GM12878 (cell line): ENCODE results near the gene ZMYND12. TPM values are rescaled to one million over a fixed set of nuclear protein-coding genes. Genes with fewer than 3 reads are reported as not detected.

Experiments
- ATAC-seq: fragments of 200-7000 bp; cut with Tn5 transposase; 3 replicates; pipeline ENCODE4 v1.9.1; 2020; ENCODE audit warnings: mild to moderate bottlenecking, moderate library complexity
- BruUV-seq: library from RNA; stranded (reverse); fragments of 400-500 nt; replicated peaks from 2 replicates; lab custom pipeline; 2021; lab: Mats Ljungman, UMichigan
- CTCF ChIA-PET: fragments of 300-600 bp; sonication (Branson Sonifier 250); formaldehyde crosslinking; extraction: SDS; loops from one replicate; lab custom pipeline; 2021; ENCODE audit warnings: inconsistent platforms; lab: Yijun Ruan, JAX
- POLR2A ChIA-PET: fragments of 350-600 bp; formaldehyde crosslinking; extraction: SDS; loops from one replicate; lab custom pipeline; 2021; ENCODE audit warnings: inconsistent platforms; lab: Charles Lee
- RAD21 ChIA-PET: fragments of 300-600 bp; sonication (Branson Sonifier 250); formaldehyde crosslinking; loops from one replicate; lab custom pipeline; 2023; ENCODE audit warnings: antibody characterized with exemption; ENCODE audit not compliant: unreplicated experiment; lab: Charles Lee
- SMC1A ChIA-PET: fragments of 300-600 bp; sonication (Branson Sonifier 250); formaldehyde crosslinking; loops from one replicate; lab custom pipeline; 2023; ENCODE audit not compliant: unreplicated experiment, uncharacterized antibody; lab: Charles Lee
- DNase-seq: peaks from one replicate; pipeline ENCODE4 v3.0.0-alpha.2; 2011; ENCODE audit warnings: low read depth, low spot score
- FAIRE-seq: peaks from 3 replicates; lab custom pipeline; 2011; peaks lifted over from hg19 to GRCh38; lab: Jason Lieb, UNC
- H2AFZ ChIP-seq: 2 replicates; pipeline ENCODE4 v1.6.0; 2011; ENCODE audit warnings: low read depth, low read length, control low read depth; ENCODE audit not compliant: control insufficient read depth
- H3K27ac ChIP-seq: 2 replicates; pipeline ENCODE4 v1.5.1; 2011; ENCODE audit warnings: control low read depth; ENCODE audit not compliant: control insufficient read depth, insufficient read depth
- H3K27me3 ChIP-seq, 2 experiments: replicated peaks in 1 of 2; 2 replicates each; pipeline versions ENCODE4 v1.6.0 to v1.6.1; 2011; ENCODE audit warnings: low read length in 1 of 2; ENCODE audit not compliant: control insufficient read depth in 2 of 2, insufficient read depth in 2 of 2
- H3K36me3 ChIP-seq, 2 experiments: 2 replicates each; pipeline ENCODE4 v1.5.1; 2011; ENCODE audit warnings: low read length in 1 of 2; ENCODE audit not compliant: control insufficient read depth in 2 of 2, insufficient read depth in 2 of 2
- H3K4me1 ChIP-seq: 2 replicates; pipeline ENCODE4 v1.6.1; 2011; ENCODE audit warnings: mild to moderate bottlenecking, low read length, moderate library complexity, mixed read lengths; ENCODE audit not compliant: control insufficient read depth, insufficient read depth
- H3K4me2 ChIP-seq: 2 replicates; pipeline ENCODE4 v1.6.0; 2011; ENCODE audit warnings: control low read depth; ENCODE audit not compliant: control insufficient read depth, insufficient read depth
- H3K4me3 ChIP-seq: fragments of 200-600 bp; sonication (generic); 2 replicates; pipeline ENCODE4 v1.5.1; 2016
- H3K79me2 ChIP-seq: 2 replicates; pipeline ENCODE4 v1.6.0; 2011; ENCODE audit warnings: low read length; ENCODE audit not compliant: control insufficient read depth, insufficient read depth
- H3K9ac ChIP-seq: 2 replicates; pipeline ENCODE4 v1.8.0; 2011; ENCODE audit warnings: low read length, control low read depth, mixed read lengths; ENCODE audit not compliant: control insufficient read depth, insufficient read depth
- H3K9me3 ChIP-seq: replicated peaks from 3 replicates; pipeline ENCODE4 v1.5.1; 2011; ENCODE audit warnings: mild to moderate bottlenecking, low read length; ENCODE audit not compliant: control insufficient read depth, insufficient read depth
- H4K20me1 ChIP-seq: 2 replicates; pipeline ENCODE4 v1.6.0; 2011; ENCODE audit not compliant: control insufficient read depth, insufficient read depth
- BCL11A ChIP-seq: IDR thresholded peaks from 2 replicates; pipeline ENCODE4 v1.6.1; 2011; ENCODE audit warnings: low read depth, low read length
- DPF2 ChIP-seq: fragments of 450-650 bp; IDR thresholded peaks from 2 replicates; pipeline ENCODE4 v1.6.1; 2017; ENCODE audit warnings: mild to moderate bottlenecking
- EED ChIP-seq: sonication (generic); IDR thresholded peaks from 2 replicates; pipeline ENCODE4 v1.6.1; 2016; ENCODE audit warnings: antibody characterized with exemption, low read depth
- IRF4 ChIP-seq: IDR thresholded peaks from 2 replicates; pipeline ENCODE4 v1.6.1; 2011; ENCODE audit warnings: low read depth, low read length
- IRF5 ChIP-seq: fragments of 450-650 bp; IDR thresholded peaks from 2 replicates; pipeline ENCODE4 v1.6.1; 2017; ENCODE audit warnings: borderline replicate concordance
- JUNB ChIP-seq: IDR thresholded peaks from 2 replicates; pipeline ENCODE4 v1.6.1; 2016; ENCODE audit warnings: antibody characterized with exemption, mild to moderate bottlenecking
- KDM1A ChIP-seq: fragments of 200-600 bp; sonication (generic); IDR thresholded peaks from 2 replicates; pipeline ENCODE4 v1.6.1; 2016; ENCODE audit warnings: borderline replicate concordance
- MEF2A ChIP-seq: IDR thresholded peaks from 2 replicates; pipeline ENCODE4 v1.6.1; 2011; ENCODE audit warnings: low read depth, mild to moderate bottlenecking, low read length, moderate library complexity; ENCODE audit not compliant: insufficient read depth
- MEF2B ChIP-seq: fragments of 450-650 bp; IDR thresholded peaks from 2 replicates; pipeline ENCODE4 v1.6.1; 2018; ENCODE audit warnings: mild to moderate bottlenecking, moderate library complexity; ENCODE audit not compliant: partially characterized antibody, poor library complexity, severe bottlenecking
- MXI1 ChIP-seq: fragments of 150-350 bp; IDR thresholded peaks from 2 replicates; pipeline ENCODE4 v1.6.1; 2011; ENCODE audit warnings: low read depth, mild to moderate bottlenecking, inconsistent platforms, low read length, improper control_type of control experiment
- POU2F2 ChIP-seq: IDR thresholded peaks from 3 replicates; pipeline ENCODE4 v1.6.1; 2011; ENCODE audit warnings: low read depth, mild to moderate bottlenecking, low read length, borderline replicate concordance
- RUNX3 ChIP-seq: IDR thresholded peaks from 2 replicates; pipeline ENCODE4 v1.6.1; 2012; ENCODE audit warnings: low read length, inconsistent platforms
- SIX5 ChIP-seq: IDR thresholded peaks from 2 replicates; pipeline ENCODE4 v1.6.1; 2011; ENCODE audit warnings: mild to moderate bottlenecking, low read depth, low read length, moderate library complexity; ENCODE audit not compliant: severe bottlenecking
- SMAD5 ChIP-seq: IDR thresholded peaks from 2 replicates; pipeline ENCODE4 v1.6.1; 2016; ENCODE audit warnings: antibody characterized with exemption, low read depth
- STAT3 ChIP-seq: IDR thresholded peaks from 2 replicates; pipeline ENCODE4 v1.6.1; 2011; ENCODE audit warnings: low read depth, low read length, improper control_type of control experiment
- TARDBP ChIP-seq: IDR thresholded peaks from 2 replicates; pipeline ENCODE4 v1.6.1; 2016; ENCODE audit warnings: borderline replicate concordance
- TCF3 ChIP-seq: IDR thresholded peaks from 2 replicates; pipeline ENCODE4 v1.6.1; 2012; ENCODE audit warnings: low read depth, mild to moderate bottlenecking, low read length, borderline replicate concordance; ENCODE audit not compliant: insufficient read depth
- ZNF217 ChIP-seq: fragments of 450-650 bp; IDR thresholded peaks from 2 replicates; pipeline ENCODE4 v1.6.1; 2017; ENCODE audit warnings: antibody characterized with exemption, mild to moderate bottlenecking
- ZNF24 ChIP-seq: fragments of 450-650 bp; IDR thresholded peaks from 2 replicates; pipeline ENCODE4 v1.6.1; 2017; ENCODE audit warnings: antibody characterized with exemption, mild to moderate bottlenecking
- ZZZ3 ChIP-seq: IDR thresholded peaks from 2 replicates; pipeline ENCODE4 v1.6.1; 2011; ENCODE audit warnings: low read depth; ENCODE audit not compliant: control insufficient read depth, insufficient read length
- WGBS: methylation state at CpG from one replicate; pipeline ENCODE4 v1.1.6; 2016; ENCODE audit warnings: low lambda C conversion rate; ENCODE audit not compliant: insufficient replicate concordance, insufficient coverage; ENCODE audit errors: missing lambda C conversion rate; 5-methylcytosine and 5-hydroxymethylcytosine counted together
- in situ Hi-C: fragments of 300-500 bp; cut with MboI; formaldehyde crosslinking; loops from 9 replicates; pipeline ENCODE4 v1.14.3; 2018; ENCODE audit warnings: mixed read lengths
- intact Hi-C: fragments of 100-400 bp; cut with micrococcal nuclease; formaldehyde crosslinking; loops from one replicate; pipeline ENCODE4 v1.14.2; 2022; ENCODE audit not compliant: unreplicated experiment
- polyA plus RNA-seq, 11 experiments: library from polyadenylated mRNA; depleted of rRNA in 4 of 11; unstranded in 6 of 11; stranded (reverse) in 5 of 11; fragments of >200 nt; fragmentation: Nextera tagmentation in 4 of 11; fragmentation: Illumina TruSeq in 1 of 11; extraction: Ambion mirVana in 4 of 11; extraction: Trizol in 1 of 11; gene quantifications; 1 replicate in 1 of 11; 2 replicates in 10 of 11; pipeline versions ENCODE4 v1.2.1 to v1.2.3, GENCODE V29; 2011 to 2016; ENCODE audit warnings: inconsistent platforms in 2 of 11, missing spikeins in 2 of 11, low read depth in 1 of 11
- total RNA-seq, 4 experiments: library from RNA; depleted of rRNA in 3 of 4; stranded (reverse); fragments of >200 nt in 3 of 4; fragmentation: Illumina TruSeq in 1 of 4; extraction: Trizol in 1 of 4; gene quantifications; 2 replicates each; pipeline versions ENCODE4 v1.2.1 to v1.2.3, GENCODE V29; 2013 to 2021
- TF ChIP-seq, protein P1 (sequence below): IDR thresholded peaks from 2 replicates; pipeline ENCODE4 v1.6.1; 2012; ENCODE audit warnings: low read depth, low read length, improper control_type of control experiment
- TF ChIP-seq, protein P2 (sequence below): fragments of 450-650 bp; IDR thresholded peaks from 2 replicates; pipeline ENCODE4 v1.6.1; 2017; ENCODE audit warnings: low read depth, mild to moderate bottlenecking, moderate library complexity

Gene ZMYND12
- total and polyA plus RNA-seq, 10 of the 15 experiments (the other 5 are each of a cell fraction or from before 2014, with no cell fraction given) = 0.26 to 1.4 (median 0.67) TPM

DNA sequence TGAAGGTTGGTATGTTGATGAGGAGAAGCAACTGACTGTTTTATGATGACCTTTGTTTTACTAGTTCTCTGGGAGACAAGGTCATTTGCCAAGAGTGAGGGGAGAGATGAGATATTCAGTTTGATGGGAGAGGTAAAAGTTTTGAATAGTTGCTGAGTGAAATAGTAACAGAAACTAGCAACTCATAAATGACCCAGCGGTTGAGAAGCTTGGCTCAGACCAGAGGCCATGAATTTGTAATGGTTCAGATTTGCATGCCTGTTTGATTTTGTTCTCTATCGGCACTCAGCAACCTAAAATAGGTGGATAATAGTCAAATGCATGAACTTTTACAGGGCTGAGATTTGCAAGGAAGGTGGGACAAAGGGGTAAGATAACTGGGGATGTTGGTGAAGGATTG, 13.9 kb upstream of the ZMYND12 start:
- H3K4me1 ChIP-seq = no peaks in the 10 kb centered on the region
- H3K27ac ChIP-seq = no peak overlapping the region
- ChIA-PET SMC1A (no interaction called here), RAD21 (interaction anchor here (0.6 to 1.0 kb wide), 2 partner anchors 13 to 743 kb away, joined by 4 to 5 read pairs; partner anchors contain the start of gene PPCS), CTCF (no interaction called here), POLR2A (interaction anchor here (0.8 kb wide), 1 partner anchor 94 kb away, joined by 3 read pairs; no protein-coding TSS in a partner anchor)
- peak overlapping the region; percentile 13; the same call in 1 of the 2 replicates for H3K4me3 ChIP-seq
- no peaks in the 10 kb centered on the region for H3K9me3 ChIP-seq
- peak; percentile 73 for ATAC-seq
- no peaks in the 10 kb centered on the region for H4K20me1 ChIP-seq
- WGBS = 2% methylated on average over 2 of the region's 2 CpGs
- H3K4me2 ChIP-seq = peak overlapping the region; percentile 28
- DNase-seq = no peak
- H2AFZ ChIP-seq = no peak overlapping the region
- intact Hi-C loops = loop anchor here (10.0 kb wide), 1 partner anchor 295 kb away; no protein-coding TSS in a partner anchor
- H3K9ac ChIP-seq = no peak overlapping the region
- no TSS peak for BruUV-seq
- H3K36me3 ChIP-seq = no peaks in the 10 kb centered on the region
- H3K79me2 ChIP-seq = no peaks in the 10 kb centered on the region
- no peaks in the 10 kb centered on the region for H3K27me3 ChIP-seq
- FAIRE-seq = peak; percentile 47
- in situ Hi-C loops = no loop called here
- TF ChIP-seq, protein P1, sequence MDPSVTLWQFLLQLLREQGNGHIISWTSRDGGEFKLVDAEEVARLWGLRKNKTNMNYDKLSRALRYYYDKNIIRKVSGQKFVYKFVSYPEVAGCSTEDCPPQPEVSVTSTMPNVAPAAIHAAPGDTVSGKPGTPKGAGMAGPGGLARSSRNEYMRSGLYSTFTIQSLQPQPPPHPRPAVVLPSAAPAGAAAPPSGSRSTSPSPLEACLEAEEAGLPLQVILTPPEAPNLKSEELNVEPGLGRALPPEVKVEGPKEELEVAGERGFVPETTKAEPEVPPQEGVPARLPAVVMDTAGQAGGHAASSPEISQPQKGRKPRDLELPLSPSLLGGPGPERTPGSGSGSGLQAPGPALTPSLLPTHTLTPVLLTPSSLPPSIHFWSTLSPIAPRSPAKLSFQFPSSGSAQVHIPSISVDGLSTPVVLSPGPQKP = no peak
- TF ChIP-seq DPF2 = no peak
- no peak for TF ChIP-seq SIX5
- TF ChIP-seq MXI1 = no peak
- no peak for TF ChIP-seq TCF3
- peak; percentile 83 for TF ChIP-seq JUNB
- TF ChIP-seq BCL11A = peak; percentile 14; the same call in 1 of the 2 replicates
- 0 out of 2 replicates have a peak, but pooled peaks have one; percentile 35 for TF ChIP-seq EED
- TF ChIP-seq ZZZ3 = no peak
- TF ChIP-seq POU2F2 = peak; percentile 59; the same call in 1 of the 3 replicates
- TF ChIP-seq IRF5 = no peak
- TF ChIP-seq MEF2A = no peak
- no peak for TF ChIP-seq TARDBP
- TF ChIP-seq IRF4 = peak; percentile 79
- TF ChIP-seq MEF2B = no peak
- TF ChIP-seq, protein P2, sequence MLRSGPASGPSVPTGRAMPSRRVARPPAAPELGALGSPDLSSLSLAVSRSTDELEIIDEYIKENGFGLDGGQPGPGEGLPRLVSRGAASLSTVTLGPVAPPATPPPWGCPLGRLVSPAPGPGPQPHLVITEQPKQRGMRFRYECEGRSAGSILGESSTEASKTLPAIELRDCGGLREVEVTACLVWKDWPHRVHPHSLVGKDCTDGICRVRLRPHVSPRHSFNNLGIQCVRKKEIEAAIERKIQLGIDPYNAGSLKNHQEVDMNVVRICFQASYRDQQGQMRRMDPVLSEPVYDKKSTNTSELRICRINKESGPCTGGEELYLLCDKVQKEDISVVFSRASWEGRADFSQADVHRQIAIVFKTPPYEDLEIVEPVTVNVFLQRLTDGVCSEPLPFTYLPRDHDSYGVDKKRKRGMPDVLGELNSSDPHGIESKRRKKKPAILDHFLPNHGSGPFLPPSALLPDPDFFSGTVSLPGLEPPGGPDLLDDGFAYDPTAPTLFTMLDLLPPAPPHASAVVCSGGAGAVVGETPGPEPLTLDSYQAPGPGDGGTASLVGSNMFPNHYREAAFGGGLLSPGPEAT = no peak
- TF ChIP-seq KDM1A = no peak
- TF ChIP-seq ZNF217 = no peak
- TF ChIP-seq SMAD5 = no peak
- TF ChIP-seq ZNF24 = no peak
- TF ChIP-seq STAT3 = no peak
- TF ChIP-seq RUNX3 = peak; percentile 72
